ENCODE measurements around the gene TENT5A.

The TENT5A gene

GRCh38 chr6:81770381-81770780 is 17.9 kb upstream of the TENT5A start:
- FAIRE-seq, result no peak

- FAIRE-seq, result no peak
These were observed 17.3 kb upstream of the TENT5A start for GRCh38 chr6:81769824-81770223.

GRCh38 chr6:81768150-81768942 is 15.9 kb upstream of the TENT5A start:
- no peak for FAIRE-seq

GRCh38 chr6:81767163-81767891 is 14.8 kb upstream of the TENT5A start:
- no peak for FAIRE-seq

- FAIRE-seq, result no peak
These were observed 14.1 kb upstream of the TENT5A start for GRCh38 chr6:81766482-81767069.

- FAIRE-seq, result no peak
These were observed 12.1 kb upstream of the TENT5A start for GRCh38 chr6:81764531-81764930.

GRCh38 chr6:81763968-81764367 is 11.5 kb upstream of the TENT5A start:
- FAIRE-seq, result no peak

- no peak for FAIRE-seq
These were observed 10.6 kb upstream of the TENT5A start for GRCh38 chr6:81763051-81763450.

- no peak for FAIRE-seq
These were observed 10.1 kb upstream of the TENT5A start for GRCh38 chr6:81762606-81763005.

GRCh38 chr6:81762132-81762531 is 9.7 kb upstream of the TENT5A start:
- FAIRE-seq, result no peak

- no peak for FAIRE-seq
These were observed 8.7 kb upstream of the TENT5A start for GRCh38 chr6:81761197-81761596.

- no peak for FAIRE-seq
These were observed 7.3 kb upstream of the TENT5A start for GRCh38 chr6:81759782-81760181.

GRCh38 chr6:81758221-81758620 is 5.7 kb upstream of the TENT5A start:
- FAIRE-seq, result no peak

- no peak for FAIRE-seq
These were observed 4.2 kb upstream of the TENT5A start for GRCh38 chr6:81756690-81757089.

- FAIRE-seq, result no peak
These were observed 3.1 kb upstream of the TENT5A start for GRCh38 chr6:81755551-81755950.

GRCh38 chr6:81754906-81755305 is 2.4 kb upstream of the TENT5A start:
- no peak for FAIRE-seq

GRCh38 chr6:81753711-81754577 is 1.5 kb upstream of the TENT5A start:
- FAIRE-seq, result no peak

GRCh38 chr6:81752921-81753710 is 635 bp upstream of the TENT5A start:
- no peak for FAIRE-seq

GRCh38 chr6:81751388-81752083 is 945 bp downstream of the TENT5A start:
- no peak for FAIRE-seq

- no peak for FAIRE-seq
These were observed 1.6 kb downstream of the TENT5A start for GRCh38 chr6:81750681-81751387.

- no peak for FAIRE-seq
These were observed 2.3 kb downstream of the TENT5A start for GRCh38 chr6:81750200-81750599.

Data from A204.1 (cell line).